ENCODE results near the gene CTXND2. TPM values are rescaled to one million over a fixed set of nuclear protein-coding genes. Genes with fewer than 3 reads are reported as not detected.
"Not testable (repeated sequence)": the region's sequence is repeated elsewhere in the genome, so short reads cannot be mapped to it uniquely, and the experiment has no call there.

CTXND2 gene
- total and polyA plus RNA-seq, 2 of the 13 experiments (the other 11 are each of a cell fraction or from before 2014, with no cell fraction given) = not detected

DNA sequence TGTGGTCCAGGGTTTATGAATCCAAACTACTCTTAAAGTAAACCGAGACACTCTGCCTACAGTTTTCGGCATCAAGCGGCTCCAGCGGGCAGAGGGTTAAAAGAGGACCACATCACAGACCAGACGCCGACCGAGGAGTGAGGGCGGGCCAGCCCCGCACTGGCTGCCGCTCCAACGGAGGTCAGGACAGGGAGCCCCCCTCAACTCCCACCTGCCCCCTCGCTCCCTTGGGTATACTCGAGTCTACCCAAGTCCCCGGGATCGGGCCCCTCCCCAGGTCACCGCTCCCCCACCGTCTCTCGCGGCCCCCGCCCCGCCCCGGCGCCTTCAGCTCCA, 10.8 kb upstream of the CTXND2 start (continued):
- TF ChIP-seq, protein P1, sequence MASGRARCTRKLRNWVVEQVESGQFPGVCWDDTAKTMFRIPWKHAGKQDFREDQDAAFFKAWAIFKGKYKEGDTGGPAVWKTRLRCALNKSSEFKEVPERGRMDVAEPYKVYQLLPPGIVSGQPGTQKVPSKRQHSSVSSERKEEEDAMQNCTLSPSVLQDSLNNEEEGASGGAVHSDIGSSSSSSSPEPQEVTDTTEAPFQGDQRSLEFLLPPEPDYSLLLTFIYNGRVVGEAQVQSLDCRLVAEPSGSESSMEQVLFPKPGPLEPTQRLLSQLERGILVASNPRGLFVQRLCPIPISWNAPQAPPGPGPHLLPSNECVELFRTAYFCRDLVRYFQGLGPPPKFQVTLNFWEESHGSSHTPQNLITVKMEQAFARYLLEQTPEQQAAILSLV (CRISPR knock-in tag; IDR thresholded peaks at IDR 0.05; ENCODE audit: borderline replicate concordance) = 0 out of 2 replicates have a peak, but pooled peaks have one; percentile 13
- TF ChIP-seq RBM39 (IDR thresholded peaks at IDR 0.05; ENCODE audit: low read depth, low read length, poor library complexity, severe bottlenecking) = peak; percentile 9
- TF ChIP-seq, protein P2, sequence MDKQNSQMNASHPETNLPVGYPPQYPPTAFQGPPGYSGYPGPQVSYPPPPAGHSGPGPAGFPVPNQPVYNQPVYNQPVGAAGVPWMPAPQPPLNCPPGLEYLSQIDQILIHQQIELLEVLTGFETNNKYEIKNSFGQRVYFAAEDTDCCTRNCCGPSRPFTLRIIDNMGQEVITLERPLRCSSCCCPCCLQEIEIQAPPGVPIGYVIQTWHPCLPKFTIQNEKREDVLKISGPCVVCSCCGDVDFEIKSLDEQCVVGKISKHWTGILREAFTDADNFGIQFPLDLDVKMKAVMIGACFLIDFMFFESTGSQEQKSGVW (CRISPR knock-in tag; IDR thresholded peaks at IDR 0.05; ENCODE audit: borderline replicate concordance) = no peak
- TF ChIP-seq ZNF75D (CRISPR knock-in tag; IDR thresholded peaks at IDR 0.05; ENCODE audit: borderline replicate concordance) = no peak

DNA sequence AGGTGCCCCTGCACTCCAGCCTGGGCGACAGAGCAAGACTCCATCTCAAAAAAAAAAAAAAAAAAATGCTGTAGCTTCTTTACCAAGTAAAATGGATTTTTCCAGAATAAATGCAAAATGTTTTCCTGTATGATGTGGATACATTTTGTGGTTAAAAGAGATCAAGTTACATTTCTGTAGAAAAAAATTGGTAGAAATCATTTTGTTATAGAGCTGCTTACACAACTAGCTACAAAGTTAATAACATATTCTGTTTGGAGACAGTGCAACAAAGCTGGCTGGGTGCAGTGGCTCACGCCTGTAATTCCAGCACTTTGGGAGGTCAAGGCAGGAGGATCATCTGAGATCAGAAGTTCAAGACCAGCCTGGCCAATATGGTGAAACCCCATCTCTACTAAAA, 8.0 kb upstream of the CTXND2 start:
- POLR2A ChIA-PET; ATAC-seq; H3K9me3 ChIP-seq (ENCODE audit: low read length); DNase-seq (ENCODE audit: low spot score); H4K20me1 ChIP-seq (ENCODE audit: insufficient read depth, low read length); in situ Hi-C loops (cut with HindIII; ENCODE audit: extremely low pct_ligation_motif_present, low pct_unique_long_range_greater_than_20kb); H3K4me3 ChIP-seq (replicated peaks in 1 of 3; ENCODE audit: insufficient read depth in 1 of 3, low read depth in 2 of 3, low read length in 3 of 3); H3K36me3 ChIP-seq (replicated peaks in 1 of 2; ENCODE audit: control insufficient read depth in 1 of 2, insufficient read depth in 2 of 2, low read length in 2 of 2); H2AFZ ChIP-seq (ENCODE audit: low read length); BruUV-seq (replicated peaks); H3K27ac ChIP-seq (ENCODE audit: extremely low read length, insufficient read depth, low read length); H3K27me3 ChIP-seq (ENCODE audit: control insufficient read depth in 1 of 2, insufficient read depth in 2 of 2, low read length in 2 of 2); H3K4me2 ChIP-seq (ENCODE audit: low read depth, low read length); FAIRE-seq; H3K9ac ChIP-seq (ENCODE audit: insufficient read depth, low read depth, low read length); CTCF ChIA-PET (ENCODE audit: low intra/inter-chr PET ratio, low total read pairs): not testable (repeated sequence)
- 52% methylated on average over 2 of the region's 2 CpGs for WGBS (ENCODE audit: low lambda C conversion rate)
- intact Hi-C loops (cut with micrococcal nuclease; ENCODE audit: unreplicated experiment) = loop anchor here (5.0 kb wide), 1 partner anchor 43 kb away; no protein-coding TSS in a partner anchor
- Histone ChIP-seq H3K4me1 (ENCODE audit: insufficient read depth, low read length) (peaks cover 23% of the 10 kb centered on the region), H3K79me2 (ENCODE audit: insufficient read depth, low read length) (peaks cover 18% of the 10 kb centered on the region)
